K562 (cell line): ENCODE data around the gene GPRC5B.

ENCODE experiments used
- CHD2 ChIP-seq: IDR thresholded peaks from 2 replicates; pipeline ENCODE4 v1.6.1; 2011; ENCODE audit warnings: low read depth, low read length
- EZH2 ChIP-seq: IDR thresholded peaks from 2 replicates; pipeline ENCODE4 v1.6.1; 2012; ENCODE audit warnings: low read depth, mild to moderate bottlenecking, inconsistent platforms, low read length, borderline replicate concordance
- MTA3 ChIP-seq: fragments of 450-650 bp; formaldehyde crosslinking; IDR thresholded peaks from 2 replicates; pipeline ENCODE4 v1.6.1; 2017; ENCODE audit warnings: mild to moderate bottlenecking, borderline replicate concordance
- MYC ChIP-seq, 2 experiments: fragments of 250-450 bp in 1 of 2; sonication (Bioruptor Pico) in 1 of 2; IDR thresholded peaks; 2 replicates each; pipeline versions ENCODE4 v1.5.1 to v1.6.1; 2012 to 2021; ENCODE audit warnings: low read depth in 2 of 2, borderline replicate concordance in 1 of 2, improper control_type of control experiment in 1 of 2, low read length in 1 of 2, mild to moderate bottlenecking in 1 of 2, moderate library complexity in 1 of 2
- NFIC ChIP-seq: fragments of 450-650 bp; IDR thresholded peaks from 2 replicates; pipeline ENCODE4 v1.6.1; 2017; ENCODE audit warnings: mild to moderate bottlenecking, inconsistent platforms
- NRF1 ChIP-seq, 2 experiments: fragments of 450-650 bp; IDR thresholded peaks in 1 of 2; conservative IDR thresholded peaks in 1 of 2; 2 replicates each; pipeline ENCODE4 v1.6.1; 2014; ENCODE audit warnings: mild to moderate bottlenecking in 2 of 2
- POLR2A ChIP-seq: fragments of 450-650 bp; conservative IDR thresholded peaks from 2 replicates; pipeline ENCODE4 v1.6.1; 2016
- RHOXF2B ChIP-seq: fragments of 250-450 bp; sonication (Bioruptor Pico); conservative IDR thresholded peaks from 2 replicates; pipeline ENCODE4 v1.5.1; 2021
- TCF7 ChIP-seq: sonication (generic); IDR thresholded peaks from 2 replicates; pipeline ENCODE4 v1.6.1; 2016; ENCODE audit warnings: antibody characterized with exemption, borderline replicate concordance
- TF ChIP-seq, protein P1 (sequence below), 3 experiments: IDR thresholded peaks in 2 of 3; conservative IDR thresholded peaks in 1 of 3; 2 replicates each; pipeline ENCODE4 v1.5.1; 2011 to 2012; ENCODE audit warnings: low read length in 3 of 3, mild to moderate bottlenecking in 3 of 3, control low read depth in 2 of 3, improper control_type of control experiment in 1 of 3, inconsistent platforms in 1 of 3, low read depth in 1 of 3, mixed read lengths in 1 of 3, moderate library complexity in 1 of 3; ENCODE audit not compliant: insufficient read depth in 2 of 3
- TF ChIP-seq, protein P2 (sequence below), 2 experiments: fragments of 450-650 bp; formaldehyde crosslinking in 1 of 2; IDR thresholded peaks; 2 replicates each; pipeline versions ENCODE4 v1.4.0 to v1.6.1; 2014 to 2020; ENCODE audit warnings: mild to moderate bottlenecking in 2 of 2, borderline replicate concordance in 1 of 2, low read depth in 1 of 2
- TF ChIP-seq, protein P3 (sequence below): sonication (generic); formaldehyde crosslinking; IDR thresholded peaks from 2 replicates; pipeline ENCODE4 v1.8.1; 2023; ENCODE audit warnings: mild to moderate bottlenecking, missing genetic modification reagents
- TF ChIP-seq, protein P4 (sequence below): fragments of 250-450 bp; sonication (Bioruptor Pico); IDR thresholded peaks from 2 replicates; pipeline ENCODE4 v1.4.0; 2020; ENCODE audit warnings: borderline replicate concordance

DNA sequence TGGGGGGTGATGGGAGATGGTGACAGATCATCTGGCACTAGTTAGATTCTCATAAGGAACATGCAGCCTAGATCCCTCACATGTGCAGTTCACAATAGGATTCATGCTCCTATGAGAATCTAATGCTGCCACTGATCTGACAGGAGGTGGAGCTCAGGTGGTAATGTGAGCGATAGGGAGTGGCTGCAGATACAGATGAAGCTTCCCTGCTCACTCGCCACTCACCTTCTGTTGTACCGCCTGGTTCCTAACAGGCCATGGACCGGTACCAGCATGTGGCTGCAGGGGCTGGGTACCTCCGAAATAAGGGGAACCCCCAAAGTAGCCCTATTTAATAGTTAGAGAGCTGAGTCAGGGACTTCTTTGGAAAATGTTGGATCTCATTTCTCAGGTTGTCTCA lies 60.4 kb downstream of the GPRC5B start:
- TF ChIP-seq RHOXF2B (no peak), CHD2 (no peak), POLR2A (no peak), MTA3 (no peak), NRF1 (conservative IDR thresholded peaks at IDR 0.05 in 1 of 2, IDR thresholded peaks at IDR 0.05 in 1 of 2) (no peak), EZH2 (no peak), TCF7 (no peak), NFIC (no peak), MYC (IDR thresholded peaks at IDR 0.05; ENCODE audit: low read depth, low read length) (no peak), MYC (CRISPR knock-in tag; IDR thresholded peaks at IDR 0.05; ENCODE audit: borderline replicate concordance, low read depth) (no peak)
- TF ChIP-seq, protein P1, sequence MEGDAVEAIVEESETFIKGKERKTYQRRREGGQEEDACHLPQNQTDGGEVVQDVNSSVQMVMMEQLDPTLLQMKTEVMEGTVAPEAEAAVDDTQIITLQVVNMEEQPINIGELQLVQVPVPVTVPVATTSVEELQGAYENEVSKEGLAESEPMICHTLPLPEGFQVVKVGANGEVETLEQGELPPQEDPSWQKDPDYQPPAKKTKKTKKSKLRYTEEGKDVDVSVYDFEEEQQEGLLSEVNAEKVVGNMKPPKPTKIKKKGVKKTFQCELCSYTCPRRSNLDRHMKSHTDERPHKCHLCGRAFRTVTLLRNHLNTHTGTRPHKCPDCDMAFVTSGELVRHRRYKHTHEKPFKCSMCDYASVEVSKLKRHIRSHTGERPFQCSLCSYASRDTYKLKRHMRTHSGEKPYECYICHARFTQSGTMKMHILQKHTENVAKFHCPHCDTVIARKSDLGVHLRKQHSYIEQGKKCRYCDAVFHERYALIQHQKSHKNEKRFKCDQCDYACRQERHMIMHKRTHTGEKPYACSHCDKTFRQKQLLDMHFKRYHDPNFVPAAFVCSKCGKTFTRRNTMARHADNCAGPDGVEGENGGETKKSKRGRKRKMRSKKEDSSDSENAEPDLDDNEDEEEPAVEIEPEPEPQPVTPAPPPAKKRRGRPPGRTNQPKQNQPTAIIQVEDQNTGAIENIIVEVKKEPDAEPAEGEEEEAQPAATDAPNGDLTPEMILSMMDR (IDR thresholded peaks at IDR 0.05 in 2 of 3, conservative IDR thresholded peaks at IDR 0.05 in 1 of 3; ENCODE audit: insufficient read depth in 2 of 3, low read depth in 1 of 3, low read length in 3 of 3): no peak
- TF ChIP-seq, protein P2, sequence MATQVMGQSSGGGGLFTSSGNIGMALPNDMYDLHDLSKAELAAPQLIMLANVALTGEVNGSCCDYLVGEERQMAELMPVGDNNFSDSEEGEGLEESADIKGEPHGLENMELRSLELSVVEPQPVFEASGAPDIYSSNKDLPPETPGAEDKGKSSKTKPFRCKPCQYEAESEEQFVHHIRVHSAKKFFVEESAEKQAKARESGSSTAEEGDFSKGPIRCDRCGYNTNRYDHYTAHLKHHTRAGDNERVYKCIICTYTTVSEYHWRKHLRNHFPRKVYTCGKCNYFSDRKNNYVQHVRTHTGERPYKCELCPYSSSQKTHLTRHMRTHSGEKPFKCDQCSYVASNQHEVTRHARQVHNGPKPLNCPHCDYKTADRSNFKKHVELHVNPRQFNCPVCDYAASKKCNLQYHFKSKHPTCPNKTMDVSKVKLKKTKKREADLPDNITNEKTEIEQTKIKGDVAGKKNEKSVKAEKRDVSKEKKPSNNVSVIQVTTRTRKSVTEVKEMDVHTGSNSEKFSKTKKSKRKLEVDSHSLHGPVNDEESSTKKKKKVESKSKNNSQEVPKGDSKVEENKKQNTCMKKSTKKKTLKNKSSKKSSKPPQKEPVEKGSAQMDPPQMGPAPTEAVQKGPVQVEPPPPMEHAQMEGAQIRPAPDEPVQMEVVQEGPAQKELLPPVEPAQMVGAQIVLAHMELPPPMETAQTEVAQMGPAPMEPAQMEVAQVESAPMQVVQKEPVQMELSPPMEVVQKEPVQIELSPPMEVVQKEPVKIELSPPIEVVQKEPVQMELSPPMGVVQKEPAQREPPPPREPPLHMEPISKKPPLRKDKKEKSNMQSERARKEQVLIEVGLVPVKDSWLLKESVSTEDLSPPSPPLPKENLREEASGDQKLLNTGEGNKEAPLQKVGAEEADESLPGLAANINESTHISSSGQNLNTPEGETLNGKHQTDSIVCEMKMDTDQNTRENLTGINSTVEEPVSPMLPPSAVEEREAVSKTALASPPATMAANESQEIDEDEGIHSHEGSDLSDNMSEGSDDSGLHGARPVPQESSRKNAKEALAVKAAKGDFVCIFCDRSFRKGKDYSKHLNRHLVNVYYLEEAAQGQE (IDR thresholded peaks at IDR 0.05; ENCODE audit: borderline replicate concordance): no peak
- TF ChIP-seq, protein P2 (CRISPR knock-in tag; IDR thresholded peaks at IDR 0.05; ENCODE audit: low read depth): no peak
- TF ChIP-seq, protein P3, sequence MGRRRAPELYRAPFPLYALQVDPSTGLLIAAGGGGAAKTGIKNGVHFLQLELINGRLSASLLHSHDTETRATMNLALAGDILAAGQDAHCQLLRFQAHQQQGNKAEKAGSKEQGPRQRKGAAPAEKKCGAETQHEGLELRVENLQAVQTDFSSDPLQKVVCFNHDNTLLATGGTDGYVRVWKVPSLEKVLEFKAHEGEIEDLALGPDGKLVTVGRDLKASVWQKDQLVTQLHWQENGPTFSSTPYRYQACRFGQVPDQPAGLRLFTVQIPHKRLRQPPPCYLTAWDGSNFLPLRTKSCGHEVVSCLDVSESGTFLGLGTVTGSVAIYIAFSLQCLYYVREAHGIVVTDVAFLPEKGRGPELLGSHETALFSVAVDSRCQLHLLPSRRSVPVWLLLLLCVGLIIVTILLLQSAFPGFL: no peak
- TF ChIP-seq, protein P4, sequence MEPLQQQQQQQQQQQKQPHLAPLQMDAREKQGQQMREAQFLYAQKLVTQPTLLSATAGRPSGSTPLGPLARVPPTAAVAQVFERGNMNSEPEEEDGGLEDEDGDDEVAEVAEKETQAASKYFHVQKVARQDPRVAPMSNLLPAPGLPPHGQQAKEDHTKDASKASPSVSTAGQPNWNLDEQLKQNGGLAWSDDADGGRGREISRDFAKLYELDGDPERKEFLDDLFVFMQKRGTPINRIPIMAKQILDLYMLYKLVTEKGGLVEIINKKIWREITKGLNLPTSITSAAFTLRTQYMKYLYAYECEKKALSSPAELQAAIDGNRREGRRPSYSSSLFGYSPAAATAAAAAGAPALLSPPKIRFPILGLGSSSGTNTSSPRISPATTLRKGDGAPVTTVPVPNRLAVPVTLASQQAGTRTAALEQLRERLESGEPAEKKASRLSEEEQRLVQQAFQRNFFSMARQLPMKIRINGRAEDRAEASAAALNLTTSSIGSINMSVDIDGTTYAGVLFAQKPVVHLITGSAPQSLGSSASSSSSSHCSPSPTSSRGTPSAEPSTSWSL: no peak
